B cell (primary cell): ENCODE results near the gene PIH1D1. TPM values are rescaled to one million over a fixed set of nuclear protein-coding genes. Genes with fewer than 3 reads are reported as not detected.

Experiments used
- ATAC-seq: fragments of 200-7000 bp; cut with Tn5 transposase; one replicate; pipeline ENCODE4 v1.10.0; 2021; ENCODE audit warnings: low read depth, mild to moderate bottlenecking, moderate number of reproducible peaks, moderate library complexity
- CTCF ChIA-PET: fragments of 350-600 bp; sonication (Branson Sonifier 250); formaldehyde crosslinking; loops from one replicate; lab custom pipeline; 2021; ENCODE audit warnings: antibody characterized with exemption, inconsistent platforms; lab: Charles Lee
- POLR2A ChIA-PET: fragments of 350-600 bp; sonication (Branson Sonifier 250); formaldehyde crosslinking; loops from one replicate; lab custom pipeline; 2021; ENCODE audit warnings: antibody characterized with exemption; lab: Charles Lee
- DNase-seq: peaks from one replicate; pipeline ENCODE4 v3.0.0; 2013
- H2AFZ ChIP-seq: 2 replicates; pipeline ENCODE4 v1.6.1; 2012; ENCODE audit warnings: mild to moderate bottlenecking, low read depth, low read length; ENCODE audit not compliant: insufficient read depth, poor library complexity, severe bottlenecking
- H3K27ac ChIP-seq, 2 donors: 1 replicate in 1 of 2; 2 replicates in 1 of 2; pipeline ENCODE4 v1.5.1; 2012 to 2013; ENCODE audit warnings: low read length in 2 of 2, mild to moderate bottlenecking in 2 of 2, moderate library complexity in 1 of 2
- H3K27me3 ChIP-seq, 4 experiments: fragments of 200-600 bp in 1 of 4; sonication (generic) in 1 of 4; replicated peaks in 1 of 4; 1 replicate in 2 of 4; 2 replicates in 2 of 4; pipeline versions ENCODE4 v1.6.1 to v1.7.0; 2013 to 2016; ENCODE audit warnings: low read length in 3 of 4, mild to moderate bottlenecking in 2 of 4, mixed read lengths in 1 of 4, moderate library complexity in 1 of 4; ENCODE audit not compliant: insufficient read depth in 4 of 4, control insufficient read depth in 3 of 4; ENCODE audit errors: control extremely low read depth in 1 of 4
- H3K36me3 ChIP-seq, 2 experiments: replicated peaks in 1 of 2; 1 replicate in 1 of 2; 2 replicates in 1 of 2; pipeline versions ENCODE4 v1.6.1 to v1.7.1; 2013; ENCODE audit warnings: low read length in 1 of 2; ENCODE audit not compliant: insufficient read depth in 2 of 2, control insufficient read depth in 1 of 2; ENCODE audit errors: control extremely low read depth in 1 of 2, extremely low read depth in 1 of 2
- H3K4me1 ChIP-seq, 2 donors: fragments of 200-600 bp in 1 of 2; sonication (generic) in 1 of 2; 1 replicate in 1 of 2; 2 replicates in 1 of 2; pipeline versions ENCODE4 v1.5.1 to v1.6.1; 2013 to 2017; ENCODE audit warnings: low read length in 2 of 2; ENCODE audit not compliant: control insufficient read depth in 2 of 2, insufficient read depth in 2 of 2
- H3K4me2 ChIP-seq: replicated peaks from 2 replicates; pipeline ENCODE3; 2012; ENCODE audit warnings: mild to moderate bottlenecking, low read depth, low read length; ENCODE audit not compliant: poor library complexity, severe bottlenecking
- H3K4me3 ChIP-seq, 5 experiments: fragments of 200-600 bp in 1 of 5; sonication (generic) in 1 of 5; 1 replicate in 3 of 5; 2 replicates in 2 of 5; pipeline versions ENCODE4 v1.5.1 to v1.7.0; 2011 to 2016; ENCODE audit warnings: low read length in 4 of 5, mild to moderate bottlenecking in 4 of 5, low read depth in 2 of 5, control low read depth in 1 of 5, moderate library complexity in 1 of 5; ENCODE audit not compliant: insufficient read depth in 1 of 5; ENCODE audit errors: control extremely low read depth in 1 of 5, extremely low read depth in 1 of 5
- H3K79me2 ChIP-seq: fragments of 200-600 bp; sonication (generic); one replicate; pipeline ENCODE4 v1.6.0; 2016; ENCODE audit warnings: low read length; ENCODE audit not compliant: control insufficient read depth, insufficient read depth
- H3K9ac ChIP-seq: fragments of 200-600 bp; sonication (generic); 2 replicates; pipeline ENCODE4 v1.6.1; 2017; ENCODE audit warnings: mild to moderate bottlenecking, low read length, moderate library complexity
- H3K9me3 ChIP-seq, 3 donors: one replicate each; pipeline versions ENCODE4 v1.6.1 to v1.7.1; 2013; ENCODE audit warnings: low read length in 2 of 3; ENCODE audit not compliant: control insufficient read depth in 2 of 3, insufficient read depth in 1 of 3; ENCODE audit errors: control extremely low read depth in 1 of 3
- H4K20me1 ChIP-seq: 2 replicates; pipeline ENCODE4 v1.6.0; 2012; ENCODE audit warnings: mild to moderate bottlenecking, low read length; ENCODE audit not compliant: insufficient read depth, control insufficient read depth, poor library complexity, severe bottlenecking
- H3K27ac Mint-ChIP-seq: one replicate; pipeline ENCODE4 v1.8.0; 2021; ENCODE audit warnings: mixed read lengths
- H3K27me3 Mint-ChIP-seq: one replicate; pipeline ENCODE4 v1.8.0; 2021; ENCODE audit warnings: mixed read lengths
- H3K4me1 Mint-ChIP-seq: one replicate; pipeline ENCODE4 v1.8.0; 2021; ENCODE audit warnings: mixed read lengths
- H3K4me3 Mint-ChIP-seq: one replicate; pipeline ENCODE4 v1.8.0; 2021; ENCODE audit warnings: mixed read lengths
- H3K9me3 Mint-ChIP-seq: one replicate; pipeline ENCODE4 v1.8.0; 2022; ENCODE audit warnings: mixed read lengths; ENCODE audit not compliant: insufficient read depth
- EZH2 ChIP-seq: IDR thresholded peaks from 2 replicates; pipeline ENCODE4 v1.6.1; 2012; ENCODE audit warnings: borderline replicate concordance, low read depth, mild to moderate bottlenecking, moderate library complexity, low read length; ENCODE audit not compliant: insufficient read depth, poor library complexity, severe bottlenecking
- WGBS: methylation state at CpG from one replicate; pipeline ENCODE4 v1.1.5; 2013; ENCODE audit warnings: missing lambda C conversion rate; ENCODE audit not compliant: insufficient coverage; 5-methylcytosine and 5-hydroxymethylcytosine counted together
- intact Hi-C: fragments of 100-400 bp; cut with micrococcal nuclease; formaldehyde crosslinking; loops from one replicate; pipeline ENCODE4 v1.10.0; 2022
- polyA plus RNA-seq: library from polyadenylated mRNA; depleted of rRNA; stranded (reverse); fragments of >200 nt; gene quantifications from 2 replicates; pipeline ENCODE4 v1.2.3, GENCODE V29; 2012
- total RNA-seq, 2 donors: library from RNA; stranded (reverse); fragments of 120-200 nt in 1 of 2; gene quantifications; 1 replicate in 1 of 2; 2 replicates in 1 of 2; pipeline versions ENCODE4 v1.2.3 to v1.2.4, GENCODE V29; 2013 to 2022
- TF ChIP-seq, protein P1 (sequence below): fragments of 200-600 bp; IDR thresholded peaks from one replicate; pipeline ENCODE4 v1.8.0; 2022; ENCODE audit warnings: antibody characterized with exemption, mild to moderate bottlenecking

The PIH1D1 gene
- total and polyA plus RNA-seq, 2 donors (not counting 1 experiment from before 2014, with no cell fraction given): 158 to 184 TPM

DNA sequence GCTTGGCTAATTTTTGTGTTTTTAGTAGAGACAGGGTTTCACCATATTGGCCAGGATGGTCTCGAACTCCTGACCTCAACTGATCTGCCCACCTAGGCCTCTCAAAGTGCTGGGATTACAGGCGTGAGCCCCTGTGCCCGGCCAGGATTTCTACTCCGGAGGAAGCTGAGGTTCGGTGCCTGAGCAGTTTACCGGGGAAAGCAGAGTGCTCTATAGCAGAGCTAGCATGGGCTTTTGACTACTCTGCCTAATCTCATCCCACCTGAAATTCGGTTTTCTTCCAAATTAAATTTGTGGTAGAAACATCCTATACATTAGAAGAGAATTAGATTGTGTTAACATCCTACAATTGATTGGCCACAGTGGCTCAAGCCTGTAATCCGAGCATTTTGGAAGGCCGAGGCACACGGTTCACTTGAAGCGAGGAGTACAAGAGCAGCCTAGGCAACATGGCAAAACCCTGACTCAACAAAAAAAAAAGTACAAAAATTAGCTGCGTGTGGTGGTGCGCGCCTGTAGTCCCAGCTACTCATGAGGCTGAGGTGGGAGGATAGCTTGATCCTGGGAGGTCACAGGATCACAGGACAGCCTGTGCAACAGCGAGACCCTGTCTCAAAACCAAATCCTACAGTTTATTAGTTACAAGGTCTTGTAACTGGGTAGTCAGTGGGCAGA is 37.4 kb upstream of the PIH1D1 start:
- H3K9me3 ChIP-seq: peaks cover 0 to 1% (median 0%) of the 10 kb centered on the region in 3 donors
- Mint-ChIP-seq H3K27ac (peak overlapping the region; percentile 97), H3K4me3 (peak overlapping the region; percentile 99), H3K9me3 (no peaks in the 10 kb centered on the region), H3K4me1 (peaks cover 49% of the 10 kb centered on the region), H3K27me3 (no peaks in the 10 kb centered on the region)
- ATAC-seq: no peak
- intact Hi-C loops: no loop called here
- 25% methylated on average over 9 of the region's 15 CpGs for WGBS
- peak overlapping the region; percentile 93 for H3K4me2 ChIP-seq
- peak overlapping the region; percentile 92 to 100 (median 97) for H3K4me3 ChIP-seq
- no peak for TF ChIP-seq EZH2
- TF ChIP-seq, protein P1, sequence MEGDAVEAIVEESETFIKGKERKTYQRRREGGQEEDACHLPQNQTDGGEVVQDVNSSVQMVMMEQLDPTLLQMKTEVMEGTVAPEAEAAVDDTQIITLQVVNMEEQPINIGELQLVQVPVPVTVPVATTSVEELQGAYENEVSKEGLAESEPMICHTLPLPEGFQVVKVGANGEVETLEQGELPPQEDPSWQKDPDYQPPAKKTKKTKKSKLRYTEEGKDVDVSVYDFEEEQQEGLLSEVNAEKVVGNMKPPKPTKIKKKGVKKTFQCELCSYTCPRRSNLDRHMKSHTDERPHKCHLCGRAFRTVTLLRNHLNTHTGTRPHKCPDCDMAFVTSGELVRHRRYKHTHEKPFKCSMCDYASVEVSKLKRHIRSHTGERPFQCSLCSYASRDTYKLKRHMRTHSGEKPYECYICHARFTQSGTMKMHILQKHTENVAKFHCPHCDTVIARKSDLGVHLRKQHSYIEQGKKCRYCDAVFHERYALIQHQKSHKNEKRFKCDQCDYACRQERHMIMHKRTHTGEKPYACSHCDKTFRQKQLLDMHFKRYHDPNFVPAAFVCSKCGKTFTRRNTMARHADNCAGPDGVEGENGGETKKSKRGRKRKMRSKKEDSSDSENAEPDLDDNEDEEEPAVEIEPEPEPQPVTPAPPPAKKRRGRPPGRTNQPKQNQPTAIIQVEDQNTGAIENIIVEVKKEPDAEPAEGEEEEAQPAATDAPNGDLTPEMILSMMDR: no peak
- peaks cover 45% of the 10 kb centered on the region for H4K20me1 ChIP-seq
- DNase-seq: no peak
- H2AFZ ChIP-seq: no peak overlapping the region
- H3K36me3 ChIP-seq: peaks cover 10 to 44% of the 10 kb centered on the region in 2 experiments
- CTCF ChIA-PET: interaction anchor here (0.6 to 1.8 kb wide), 4 partner anchors 10 to 171 kb away, joined by 3 to 5 read pairs (median 4); no protein-coding TSS in a partner anchor
- no peaks in the 10 kb centered on the region for H3K27me3 ChIP-seq
- H3K79me2 ChIP-seq: peaks cover 40% of the 10 kb centered on the region
- peak overlapping the region; percentile 91 to 97 for H3K27ac ChIP-seq
- H3K4me1 ChIP-seq: peaks cover 17 to 36% of the 10 kb centered on the region in 2 donors
- POLR2A ChIA-PET: interaction anchor here (0.6 to 1.7 kb wide), 5 partner anchors 10 to 221 kb away, joined by 3 to 10 read pairs (median 4); partner anchors contain the start of genes FLT3LG and SCAF1
- H3K9ac ChIP-seq: peak overlapping the region; percentile 100
